Measurements from ENCODE around the gene WHRN. TPM values are rescaled to one million over a fixed set of nuclear protein-coding genes. Genes with fewer than 3 reads are reported as not detected.

Gene WHRN
- total and polyA plus RNA-seq, 2 of the 8 experiments (the other 6 are each of a cell fraction or from before 2014, with no cell fraction given): 4.4 to 7.7 TPM

GRCh38 chr9:114414346-114414745 lies 90.9 kb downstream of the WHRN start (continued):
- TF ChIP-seq USF2 (IDR thresholded peaks at IDR 0.05; ENCODE audit: low read length) (no peak), CHD7 (IDR thresholded peaks at IDR 0.05; ENCODE audit: insufficient replicate concordance, low read length) (no peak), ZNF274 (IDR thresholded peaks at IDR 0.05; ENCODE audit: borderline replicate concordance, extremely low read depth, low read length) (no peak), KDM1A (IDR thresholded peaks at IDR 0.05; ENCODE audit: borderline replicate concordance, low read length) (no peak), ATF2 (IDR thresholded peaks at IDR 0.05; ENCODE audit: low read length) (no peak), NANOG (IDR thresholded peaks at IDR 0.05; ENCODE audit: insufficient read depth, low read depth, low read length, poor library complexity, severe bottlenecking) (no peak), SUZ12 (IDR thresholded peaks at IDR 0.05; ENCODE audit: low read length) (no peak), ASH2L (IDR thresholded peaks at IDR 0.05; ENCODE audit: low read length) (no peak)

All from H1 (cell line).